ENCODE results near the gene ZBTB5. TPM values are rescaled to one million over a fixed set of nuclear protein-coding genes. Genes with fewer than 3 reads are reported as not detected.

Gene ZBTB5
- total RNA-seq, 1 experiment from 2014 or later, result 9.1 TPM

DNA sequence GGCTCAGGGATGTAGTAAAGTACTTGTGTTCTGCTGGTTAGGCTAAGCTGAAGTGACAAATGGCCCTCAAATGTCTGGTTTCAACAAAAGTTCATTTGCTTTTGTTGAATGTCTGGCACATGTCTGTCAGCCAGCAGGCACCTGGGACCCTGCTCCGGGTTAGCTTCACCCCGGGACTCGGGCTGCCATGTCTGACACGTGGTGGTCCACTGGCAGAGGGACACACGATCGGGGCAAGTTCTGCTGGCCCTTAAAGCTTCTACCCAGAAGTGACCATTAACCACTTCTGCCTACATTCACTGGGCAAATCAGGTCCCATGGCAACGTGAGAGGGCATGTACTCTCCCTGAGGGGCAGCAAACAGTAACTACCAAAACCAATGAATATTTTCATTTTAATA, 44.3 kb upstream of the ZBTB5 start:
- H3K27ac ChIP-seq (ENCODE audit: insufficient read length, low read depth, low read length), result no peak overlapping the region

More for the DNA sequence above, 44.3 kb upstream of the ZBTB5 start:
- H2AK5ac ChIP-seq (ENCODE audit: insufficient read length, low read length), result no peak overlapping the region
- H2BK20ac ChIP-seq (ENCODE audit: low read depth, low read length, poor library complexity, severe bottlenecking), result no peak overlapping the region
- H4K5ac ChIP-seq (ENCODE audit: insufficient read length, low read depth, low read length), result no peak overlapping the region
- H3T11ph ChIP-seq (ENCODE audit: low read length), result no peak overlapping the region
- H3K18ac ChIP-seq (ENCODE audit: insufficient read length, low read depth, low read length), result no peak overlapping the region
- no peaks in the 10 kb centered on the region for H3K79me1 ChIP-seq (ENCODE audit: insufficient read depth, low read depth, low read length, poor library complexity, severe bottlenecking)
- no peaks in the 10 kb centered on the region for H3K4me1 ChIP-seq (ENCODE audit: insufficient read depth, low read length)
- H3K9ac ChIP-seq (ENCODE audit: extremely low read depth, insufficient read length, low read length), result no peak overlapping the region
- Mint-ChIP-seq H3K4me3 (no peak overlapping the region), H3K36me3 (ENCODE audit: insufficient read depth in 1 of 3, low read depth in 3 of 3) (peaks cover 9 to 41% (median 13%) of the 10 kb centered on the region in 3 experiments; a peak in 6 of 7 replicates), H3K27ac (no peak overlapping the region), H3K27me3 (ENCODE audit: low read depth) (no peaks in the 10 kb centered on the region; the same call in 1 of the 2 replicates), H3K9me3 (no peaks in the 10 kb centered on the region; a peak in 1 of 5 replicates), H3K4me1 (0 out of 4 replicates have a peak, but pooled peaks cover 2% of the 10 kb centered on the region in 2 experiments)
- DNase-seq, result no peak
- WGBS (ENCODE audit: extremely low coverage, insufficient read length, low lambda C conversion rate), result no CpG with 5 or more reads among the region's 7 CpGs
- no peak overlapping the region for H2BK12ac ChIP-seq (ENCODE audit: insufficient read length, low read depth, low read length)
- H3K23me2 ChIP-seq (ENCODE audit: insufficient read length, low read depth, low read length, poor library complexity, severe bottlenecking), result no peaks in the 10 kb centered on the region
- no peaks in the 10 kb centered on the region for H3K27me3 ChIP-seq (ENCODE audit: insufficient read depth, low read length)
- H3K9me3 ChIP-seq (ENCODE audit: control insufficient read depth, low read depth, low read length), result no peaks in the 10 kb centered on the region
- no peak overlapping the region for H4K8ac ChIP-seq (replicated peaks; ENCODE audit: insufficient read length, low read depth, low read length)
- no peak overlapping the region for H2BK15ac ChIP-seq (ENCODE audit: low read depth, low read length)
- H3K4ac ChIP-seq (ENCODE audit: low read depth, low read length), result no peak overlapping the region
- H4K20me1 ChIP-seq (ENCODE audit: control insufficient read depth, insufficient read depth, insufficient read length), result no peaks in the 10 kb centered on the region
- no peak overlapping the region for H3K56ac ChIP-seq (ENCODE audit: insufficient read length, low read depth, low read length)
- no peak overlapping the region for H2BK5ac ChIP-seq (ENCODE audit: insufficient read length, low read length)
- H3K23ac ChIP-seq (ENCODE audit: insufficient read length, low read depth, low read length), result no peak overlapping the region
- H3K79me2 ChIP-seq (ENCODE audit: insufficient read depth, low read length), result no peaks in the 10 kb centered on the region
- no peak overlapping the region for H3K4me2 ChIP-seq (ENCODE audit: insufficient read depth, insufficient read length, low read length)
- TF ChIP-seq, protein P1, sequence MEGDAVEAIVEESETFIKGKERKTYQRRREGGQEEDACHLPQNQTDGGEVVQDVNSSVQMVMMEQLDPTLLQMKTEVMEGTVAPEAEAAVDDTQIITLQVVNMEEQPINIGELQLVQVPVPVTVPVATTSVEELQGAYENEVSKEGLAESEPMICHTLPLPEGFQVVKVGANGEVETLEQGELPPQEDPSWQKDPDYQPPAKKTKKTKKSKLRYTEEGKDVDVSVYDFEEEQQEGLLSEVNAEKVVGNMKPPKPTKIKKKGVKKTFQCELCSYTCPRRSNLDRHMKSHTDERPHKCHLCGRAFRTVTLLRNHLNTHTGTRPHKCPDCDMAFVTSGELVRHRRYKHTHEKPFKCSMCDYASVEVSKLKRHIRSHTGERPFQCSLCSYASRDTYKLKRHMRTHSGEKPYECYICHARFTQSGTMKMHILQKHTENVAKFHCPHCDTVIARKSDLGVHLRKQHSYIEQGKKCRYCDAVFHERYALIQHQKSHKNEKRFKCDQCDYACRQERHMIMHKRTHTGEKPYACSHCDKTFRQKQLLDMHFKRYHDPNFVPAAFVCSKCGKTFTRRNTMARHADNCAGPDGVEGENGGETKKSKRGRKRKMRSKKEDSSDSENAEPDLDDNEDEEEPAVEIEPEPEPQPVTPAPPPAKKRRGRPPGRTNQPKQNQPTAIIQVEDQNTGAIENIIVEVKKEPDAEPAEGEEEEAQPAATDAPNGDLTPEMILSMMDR (conservative IDR thresholded peaks at IDR 0.05), result no peak
- H3K14ac ChIP-seq (ENCODE audit: insufficient read depth, low read length), result no peak overlapping the region
- H4K91ac ChIP-seq (ENCODE audit: insufficient read length, low read depth, low read length), result no peak overlapping the region
- H2AFZ ChIP-seq (ENCODE audit: low read length), result no peak overlapping the region
- H2BK120ac ChIP-seq (ENCODE audit: low read depth, low read length, poor library complexity, severe bottlenecking), result no peak overlapping the region

Measured in H9 (cell line).